D721Med (cell line): Measurements from ENCODE around the gene DEFB113.

ENCODE experiments used
- DNase-seq: peaks from one replicate; pipeline ENCODE4 v3.0.0; 2011; ENCODE audit warnings: low spot score; ENCODE audit not compliant: insufficient read length
- FAIRE-seq: peaks from 2 replicates; lab custom pipeline; 2011; peaks lifted over from hg19 to GRCh38; lab: Jason Lieb, UNC
- TF ChIP-seq, protein P1 (sequence below): IDR thresholded peaks from 2 replicates; pipeline ENCODE4 v1.5.1; 2012; ENCODE audit warnings: mild to moderate bottlenecking, control low read depth; ENCODE audit not compliant: insufficient read depth; ENCODE audit errors: missing control alignments

DEFB113 gene

DNA sequence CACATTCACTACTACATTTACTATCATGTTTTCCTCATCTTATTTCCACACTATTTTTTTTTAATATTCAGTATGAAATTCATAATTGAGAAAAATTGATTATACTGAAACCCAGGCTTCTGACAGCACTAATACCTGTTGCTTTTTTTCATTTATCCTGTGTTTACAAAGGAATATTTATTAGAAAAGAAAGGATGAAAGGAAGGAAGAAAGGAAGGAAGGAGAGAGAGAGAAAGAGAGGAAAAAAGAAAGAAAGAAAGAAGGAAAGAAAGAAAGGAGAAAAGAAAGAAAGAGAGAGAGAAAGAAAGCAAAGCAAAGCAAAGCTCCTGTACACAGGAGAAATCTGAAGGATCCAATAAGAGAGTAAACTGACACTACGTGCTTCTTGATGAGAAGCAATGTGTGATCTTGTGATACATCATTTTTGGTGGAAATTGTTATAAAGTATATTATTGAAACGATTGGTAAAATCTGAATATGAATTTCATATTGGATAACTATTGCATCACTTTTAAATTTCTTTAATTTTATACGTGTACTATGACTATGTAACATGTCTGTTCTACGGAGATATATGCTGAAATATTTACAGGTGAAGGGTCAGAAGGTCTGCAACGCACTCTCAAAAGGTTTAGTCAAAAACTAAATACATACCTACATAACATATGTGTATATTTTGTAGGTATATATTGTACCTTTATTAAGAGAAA lies 49.3 kb downstream of the DEFB113 start:
- TF ChIP-seq, protein P1, sequence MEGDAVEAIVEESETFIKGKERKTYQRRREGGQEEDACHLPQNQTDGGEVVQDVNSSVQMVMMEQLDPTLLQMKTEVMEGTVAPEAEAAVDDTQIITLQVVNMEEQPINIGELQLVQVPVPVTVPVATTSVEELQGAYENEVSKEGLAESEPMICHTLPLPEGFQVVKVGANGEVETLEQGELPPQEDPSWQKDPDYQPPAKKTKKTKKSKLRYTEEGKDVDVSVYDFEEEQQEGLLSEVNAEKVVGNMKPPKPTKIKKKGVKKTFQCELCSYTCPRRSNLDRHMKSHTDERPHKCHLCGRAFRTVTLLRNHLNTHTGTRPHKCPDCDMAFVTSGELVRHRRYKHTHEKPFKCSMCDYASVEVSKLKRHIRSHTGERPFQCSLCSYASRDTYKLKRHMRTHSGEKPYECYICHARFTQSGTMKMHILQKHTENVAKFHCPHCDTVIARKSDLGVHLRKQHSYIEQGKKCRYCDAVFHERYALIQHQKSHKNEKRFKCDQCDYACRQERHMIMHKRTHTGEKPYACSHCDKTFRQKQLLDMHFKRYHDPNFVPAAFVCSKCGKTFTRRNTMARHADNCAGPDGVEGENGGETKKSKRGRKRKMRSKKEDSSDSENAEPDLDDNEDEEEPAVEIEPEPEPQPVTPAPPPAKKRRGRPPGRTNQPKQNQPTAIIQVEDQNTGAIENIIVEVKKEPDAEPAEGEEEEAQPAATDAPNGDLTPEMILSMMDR: no peak
- DNase-seq: no peak
- no peak for FAIRE-seq

- no peak for FAIRE-seq
- no peak for DNase-seq
- TF ChIP-seq, protein P1: no peak
These were observed 50.2 kb downstream of the DEFB113 start for GRCh38 chr6:49919261-49919660.

DNA sequence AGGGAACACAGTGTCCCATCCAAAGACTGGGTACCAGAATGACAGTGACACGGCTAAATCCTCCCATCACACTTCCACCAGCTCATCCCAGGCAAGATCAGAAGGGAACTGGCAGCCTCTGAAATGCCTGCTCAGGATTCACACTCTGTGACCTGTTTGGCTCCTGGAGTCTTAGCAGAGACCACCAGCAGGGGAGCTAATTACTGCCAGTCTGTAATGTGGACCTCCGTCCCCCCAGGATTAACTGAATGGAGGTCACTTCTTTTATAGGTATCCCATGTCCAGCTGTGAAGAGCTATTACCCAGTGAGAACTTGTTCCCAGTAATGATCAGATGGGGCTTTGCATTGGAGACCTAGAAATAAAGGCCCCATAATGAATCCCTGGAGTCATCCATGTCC lies 50.6 kb downstream of the DEFB113 start:
- no peak for DNase-seq
- FAIRE-seq: no peak
- TF ChIP-seq, protein P1: no peak
